ENCODE measurements around the gene CRTAP.
"Not testable (repeated sequence)": the region's sequence is repeated elsewhere in the genome, so short reads cannot be mapped to it uniquely, and the experiment has no call there.

The CRTAP gene

DNA sequence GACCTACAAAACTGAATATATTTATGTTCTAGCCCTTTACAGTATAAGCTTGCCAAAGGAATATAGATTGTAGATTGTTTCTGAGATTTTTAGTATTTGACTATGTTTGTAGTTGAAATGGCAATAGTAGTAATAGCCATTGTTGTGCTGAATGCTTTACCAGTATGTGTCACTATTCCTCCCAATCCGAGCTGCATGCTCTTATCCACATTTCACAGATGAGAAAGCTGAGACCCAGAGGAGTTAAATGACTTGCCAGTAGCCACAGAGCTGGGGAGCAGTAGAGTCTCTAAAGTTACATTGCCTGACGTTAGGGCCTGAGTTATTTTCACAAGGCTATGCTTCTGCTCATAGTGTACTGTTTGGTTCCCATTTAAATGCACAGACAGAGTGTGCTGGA, 13.6 kb upstream of the CRTAP start:
- DNase-seq: no peak

DNA sequence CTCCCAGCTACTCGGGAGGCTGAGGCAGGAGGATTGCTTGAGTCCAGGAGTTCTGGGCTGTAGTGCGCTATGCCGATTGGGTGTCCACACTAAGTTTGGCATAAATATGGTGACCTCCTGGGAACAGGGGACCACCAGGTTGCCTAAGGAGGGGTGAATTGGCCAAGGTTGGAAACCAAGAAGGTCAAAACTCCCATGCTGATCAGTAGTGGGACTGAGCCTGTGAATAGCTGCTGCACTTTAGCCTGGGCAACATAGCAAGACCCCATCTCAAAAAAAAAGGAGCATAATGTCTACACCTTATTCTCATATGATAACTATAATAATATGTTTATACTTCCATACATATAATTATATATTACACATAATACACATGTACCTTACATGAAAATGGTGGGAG, 10.8 kb upstream of the CRTAP start:
- DNase-seq: no peak

DNA sequence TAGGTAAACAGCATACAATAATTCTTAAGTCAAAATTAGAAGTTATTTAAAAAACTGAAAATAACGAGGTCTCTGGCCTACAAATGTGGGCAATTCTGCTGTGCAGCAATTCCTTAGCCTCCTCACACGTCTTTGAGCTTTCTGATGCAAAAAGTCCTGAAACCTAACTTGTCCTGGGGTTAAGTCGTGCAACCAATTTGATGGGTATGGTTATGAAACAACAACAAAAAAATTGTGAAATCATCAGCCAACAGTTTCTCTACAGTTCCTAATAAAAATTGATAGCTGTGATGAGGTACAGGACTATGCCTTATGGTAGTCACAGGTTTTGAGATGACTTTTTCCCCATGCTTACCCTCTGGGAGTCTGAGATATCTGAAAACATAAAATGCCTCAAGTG, 10.3 kb upstream of the CRTAP start:
- no peak for DNase-seq

DNA sequence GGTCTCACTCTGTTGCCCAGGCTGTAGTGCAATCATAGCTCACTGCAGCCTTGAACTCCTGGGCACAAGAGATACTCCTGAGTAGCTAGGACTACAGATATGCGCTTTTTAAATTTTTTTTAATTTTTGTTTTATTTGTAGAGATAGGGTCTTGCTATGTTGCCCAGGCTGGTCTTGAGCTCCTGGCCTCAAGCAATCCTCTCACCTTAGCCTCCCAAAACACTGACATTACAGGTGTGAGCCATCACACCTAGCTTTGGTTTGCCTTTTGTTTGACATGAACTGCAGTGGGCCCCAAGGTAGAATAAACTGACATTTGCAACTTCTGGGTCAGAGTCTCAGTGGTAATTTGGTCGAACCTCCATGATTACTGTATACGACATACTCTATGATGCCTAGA, 9.0 kb upstream of the CRTAP start:
- no peak for DNase-seq

DNA sequence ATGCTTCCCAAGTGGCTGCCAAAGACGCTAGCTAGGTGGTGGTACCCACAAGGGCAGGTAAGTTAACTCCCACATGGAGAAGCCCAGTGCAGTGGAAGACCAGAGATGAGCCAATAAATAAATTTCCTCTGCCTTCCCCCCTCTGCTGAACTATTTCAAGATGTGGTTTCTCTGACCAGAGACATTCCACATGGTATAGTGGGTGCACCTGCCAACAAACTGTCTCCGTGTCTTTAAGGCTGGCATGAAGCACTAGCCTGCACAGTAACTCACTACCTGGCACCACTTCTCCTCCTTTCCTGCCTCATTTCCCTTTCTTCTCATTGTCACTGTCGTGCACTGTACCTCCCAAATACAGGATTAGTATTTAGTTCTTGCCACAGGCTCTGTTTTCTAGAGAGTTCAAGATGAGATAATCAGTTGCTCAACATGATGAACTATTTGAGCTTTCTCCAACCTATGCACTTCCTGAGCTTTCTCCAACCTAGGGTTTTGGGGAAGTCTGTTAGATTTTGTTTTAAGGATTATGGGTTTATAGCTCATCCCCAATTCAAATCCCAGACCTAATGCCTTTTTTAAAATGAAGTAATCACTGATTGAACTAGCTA, 8.4 kb upstream of the CRTAP start:
- no peak for DNase-seq

DNA sequence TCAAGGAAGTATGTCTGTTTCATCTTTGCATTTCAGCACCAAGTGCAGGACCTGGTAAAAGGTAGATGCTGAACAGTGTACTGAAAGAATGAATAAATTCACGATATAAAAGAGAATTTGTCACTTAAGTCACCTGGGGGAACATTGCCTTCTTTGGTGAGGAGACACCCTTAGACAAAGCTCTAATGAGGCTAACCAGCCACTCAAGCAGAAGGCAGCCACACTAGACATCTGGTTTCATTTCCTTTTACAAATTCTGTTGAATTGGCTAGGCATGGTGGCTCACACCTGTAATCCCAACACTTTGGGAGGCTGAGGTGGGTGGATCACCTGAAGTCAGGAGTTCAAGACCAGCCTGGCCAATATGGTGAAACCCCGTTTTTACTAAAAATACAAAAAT, 7.0 kb upstream of the CRTAP start:
- DNase-seq: not testable (repeated sequence)

DNA sequence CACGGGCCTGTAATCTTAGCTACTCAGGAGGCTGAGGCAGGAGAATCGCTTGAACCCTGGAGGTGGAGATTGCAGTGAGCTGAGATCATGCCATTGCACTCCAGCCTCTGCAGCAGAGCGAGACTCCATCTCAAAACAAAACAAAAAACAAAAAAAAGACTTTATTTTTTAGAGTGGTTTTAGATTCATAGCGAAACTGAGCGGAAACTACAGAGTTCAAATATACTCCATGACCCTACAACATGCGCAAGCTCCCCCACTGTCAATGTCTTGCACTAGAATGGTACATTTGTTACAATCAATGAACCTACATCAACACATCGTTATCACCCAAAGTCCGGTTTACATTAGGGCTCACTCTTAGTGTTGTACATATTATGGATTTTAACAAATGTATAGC, 2.2 kb upstream of the CRTAP start:
- DNase-seq: no peak

DNA sequence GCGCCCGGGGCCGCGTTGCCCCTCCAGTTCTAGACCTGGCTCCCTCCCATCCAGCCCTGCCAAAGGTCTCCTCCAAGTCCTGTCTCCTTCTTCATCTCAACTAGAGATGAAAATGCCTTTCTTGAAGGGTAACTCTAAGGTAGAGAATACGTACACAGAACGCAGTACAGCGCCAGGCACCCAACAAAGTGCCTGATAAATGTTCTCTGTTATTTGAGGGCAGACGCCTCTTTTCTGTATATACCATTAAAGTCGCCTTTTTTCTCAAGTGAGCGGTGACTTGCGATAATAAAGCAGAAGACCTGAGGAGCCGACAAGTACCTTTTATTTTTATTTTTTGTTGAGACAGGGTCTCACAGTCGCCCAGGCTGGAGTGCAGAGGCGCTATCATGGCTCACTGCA, 809 bp downstream of the CRTAP start:
- DNase-seq: no peak

DNA sequence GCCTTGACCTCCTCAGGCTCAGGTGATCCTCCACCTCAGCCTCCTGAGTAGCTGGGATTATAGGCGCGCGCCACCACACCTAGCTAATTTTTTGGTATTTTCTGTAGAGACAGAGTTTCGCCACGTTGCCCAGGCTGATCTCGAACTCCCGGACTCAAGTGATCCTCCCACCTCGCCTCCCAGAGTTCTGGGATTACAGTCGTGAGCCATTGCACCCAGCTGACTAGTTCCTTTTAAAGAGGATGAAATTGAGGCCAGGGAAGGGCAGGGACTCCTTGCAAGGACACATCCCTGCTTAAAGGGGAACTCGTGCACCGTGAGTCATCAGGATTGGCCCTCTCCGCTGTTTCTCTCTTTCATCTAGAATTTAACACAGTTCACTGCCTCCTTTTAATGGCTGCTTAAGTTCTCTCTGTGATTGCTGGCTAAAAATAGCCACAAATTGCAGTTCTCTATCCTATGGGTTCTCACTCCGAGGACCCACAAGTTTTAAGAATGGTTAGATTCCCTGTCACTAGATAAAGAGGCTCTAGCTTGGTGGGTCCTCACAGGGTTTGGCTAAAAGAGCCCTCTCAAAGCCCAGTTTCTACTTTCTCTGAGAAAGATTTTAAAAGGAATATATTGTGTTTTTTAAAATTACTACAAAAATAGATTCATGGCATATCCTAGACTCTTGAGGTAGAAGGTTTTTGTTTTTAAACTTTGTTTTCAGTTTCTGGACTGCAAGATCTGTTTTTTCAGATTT, 1.4 kb downstream of the CRTAP start:
- DNase-seq: peak; percentile 56

DNA sequence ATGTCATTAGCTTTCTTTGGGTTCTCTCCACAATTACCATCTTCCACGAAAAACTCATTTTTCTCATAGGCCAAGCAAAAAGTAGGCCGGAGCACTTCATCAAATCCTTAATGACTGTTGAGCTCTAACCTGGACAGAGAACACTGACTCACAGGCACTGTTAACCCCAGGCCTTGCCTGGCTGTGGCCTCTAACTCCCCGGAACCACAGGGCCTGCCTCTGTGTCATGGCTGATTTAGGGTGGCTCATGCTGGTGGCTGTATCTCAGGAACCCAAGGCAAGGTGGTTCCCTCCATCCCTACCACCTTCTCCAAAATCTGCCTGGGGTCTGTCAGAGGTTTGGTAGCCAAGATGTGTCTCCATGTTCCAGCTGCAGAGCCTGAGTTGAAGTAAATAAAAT, 3.6 kb downstream of the CRTAP start:
- DNase-seq: no peak

DNA sequence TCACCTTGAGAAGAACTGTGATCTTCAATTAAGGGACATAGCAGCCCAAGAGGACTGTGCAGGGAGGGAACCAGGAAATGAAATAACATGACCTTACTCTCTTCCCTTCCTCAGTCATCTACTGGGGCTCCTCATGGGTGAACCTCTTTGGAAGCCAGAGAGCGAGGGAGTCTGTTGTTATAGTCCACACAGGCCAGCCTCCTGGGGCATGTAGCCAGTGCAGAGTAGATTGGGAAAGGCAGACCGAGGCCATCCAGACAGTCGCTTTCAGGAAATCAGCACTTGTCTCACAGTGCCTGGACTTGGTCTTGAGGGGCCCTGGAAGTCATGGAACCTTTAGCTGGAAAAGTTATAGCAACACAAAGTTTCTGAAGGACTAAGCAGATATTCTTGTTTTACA, 6.1 kb downstream of the CRTAP start:
- DNase-seq: no peak

DNA sequence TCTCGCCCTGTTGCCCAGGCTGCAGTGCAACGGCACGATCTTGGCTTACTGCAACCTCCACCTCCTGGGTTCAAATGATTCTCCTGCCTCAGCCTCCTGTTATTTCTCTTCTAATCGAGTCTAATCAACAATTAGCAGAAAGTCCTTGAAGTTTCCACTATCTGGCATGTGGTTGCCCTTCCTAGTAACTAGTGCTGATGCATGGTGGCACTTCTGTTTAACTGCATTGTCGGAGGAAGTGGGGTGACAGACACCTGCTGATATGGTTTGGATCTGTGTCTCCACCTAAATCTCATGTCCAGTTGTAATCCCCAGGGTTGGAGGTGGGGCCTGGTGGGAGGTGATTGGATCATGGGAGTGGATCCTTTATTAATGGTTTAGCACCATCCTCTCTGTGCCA, 9.2 kb downstream of the CRTAP start:
- DNase-seq: no peak

DNA sequence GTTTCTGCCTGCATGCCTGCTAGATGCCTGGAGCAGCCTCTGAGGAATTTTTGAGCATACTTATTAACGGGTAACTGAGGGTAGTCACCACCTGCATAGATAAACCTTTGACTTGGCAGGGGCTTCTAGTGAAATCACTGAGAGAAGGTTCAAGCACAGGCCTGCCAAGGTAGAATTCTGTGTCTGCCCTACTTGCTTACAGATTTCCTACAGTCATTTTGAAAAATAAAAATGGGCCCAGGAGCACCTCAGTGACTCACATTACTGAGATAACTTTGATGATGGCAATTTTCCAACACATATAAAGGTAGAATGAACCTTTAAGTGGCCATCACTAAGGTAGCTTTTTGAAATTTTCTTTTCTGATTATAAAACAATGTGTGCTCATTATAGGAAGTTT, 10.8 kb downstream of the CRTAP start:
- no peak for DNase-seq

DNA sequence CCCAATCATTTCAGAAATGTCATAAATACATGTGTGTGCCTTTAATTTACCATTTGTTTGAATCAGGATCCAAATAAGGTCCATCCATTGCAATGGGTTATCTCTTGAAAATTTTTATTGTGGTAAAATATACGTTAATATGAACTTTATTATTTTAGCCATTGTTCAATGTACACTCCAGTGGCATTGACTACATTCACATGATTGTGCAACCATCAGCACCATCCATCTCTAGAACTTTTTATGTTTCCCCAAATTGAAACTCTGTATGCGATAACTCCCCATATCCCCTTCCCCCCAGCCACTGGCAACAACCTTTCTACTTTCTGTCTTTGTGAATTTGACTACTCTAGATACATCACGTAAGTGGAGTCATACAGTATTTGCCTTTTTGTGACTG, 12.0 kb downstream of the CRTAP start:
- DNase-seq: no peak

DNA sequence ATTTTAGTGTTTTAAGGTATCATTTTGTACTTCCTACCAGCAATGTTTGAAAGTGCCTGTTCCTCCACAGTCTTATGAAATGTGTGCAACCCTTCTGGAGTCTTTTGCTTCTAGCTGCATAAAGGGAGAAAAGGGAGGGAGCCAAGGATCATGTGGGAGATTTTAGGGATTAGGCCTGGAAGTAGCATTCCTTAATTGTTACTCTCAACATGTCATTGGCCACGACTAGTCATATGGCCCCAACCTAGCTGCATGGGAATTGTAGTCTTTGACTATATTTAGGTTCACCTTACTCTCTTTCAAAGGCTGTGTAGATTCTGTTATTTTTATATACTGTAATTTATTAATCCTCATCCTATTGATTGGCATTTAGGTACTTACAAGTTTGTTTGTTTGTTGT, 14.9 kb downstream of the CRTAP start:
- no peak for DNase-seq

DNA sequence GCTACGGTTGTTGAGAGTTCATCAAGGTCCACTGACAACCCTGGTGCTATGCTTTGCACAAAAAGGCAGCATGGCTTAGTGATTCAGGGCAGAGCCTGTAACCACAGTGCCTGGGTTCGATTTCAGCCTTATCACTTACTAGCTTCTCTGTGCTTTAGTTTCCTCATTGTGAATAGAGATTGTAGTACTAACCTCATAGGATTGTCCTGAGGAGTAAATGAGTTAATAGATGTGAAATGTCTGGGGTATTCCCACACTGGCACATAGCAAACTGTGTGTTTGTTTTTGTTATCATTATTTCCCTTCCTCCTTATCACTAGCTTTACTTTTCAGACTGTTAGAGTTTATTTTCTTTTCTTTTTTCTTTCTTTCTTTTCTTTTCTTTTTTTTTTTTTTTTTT, 16.3 kb downstream of the CRTAP start:
- no peak for DNase-seq

DNA sequence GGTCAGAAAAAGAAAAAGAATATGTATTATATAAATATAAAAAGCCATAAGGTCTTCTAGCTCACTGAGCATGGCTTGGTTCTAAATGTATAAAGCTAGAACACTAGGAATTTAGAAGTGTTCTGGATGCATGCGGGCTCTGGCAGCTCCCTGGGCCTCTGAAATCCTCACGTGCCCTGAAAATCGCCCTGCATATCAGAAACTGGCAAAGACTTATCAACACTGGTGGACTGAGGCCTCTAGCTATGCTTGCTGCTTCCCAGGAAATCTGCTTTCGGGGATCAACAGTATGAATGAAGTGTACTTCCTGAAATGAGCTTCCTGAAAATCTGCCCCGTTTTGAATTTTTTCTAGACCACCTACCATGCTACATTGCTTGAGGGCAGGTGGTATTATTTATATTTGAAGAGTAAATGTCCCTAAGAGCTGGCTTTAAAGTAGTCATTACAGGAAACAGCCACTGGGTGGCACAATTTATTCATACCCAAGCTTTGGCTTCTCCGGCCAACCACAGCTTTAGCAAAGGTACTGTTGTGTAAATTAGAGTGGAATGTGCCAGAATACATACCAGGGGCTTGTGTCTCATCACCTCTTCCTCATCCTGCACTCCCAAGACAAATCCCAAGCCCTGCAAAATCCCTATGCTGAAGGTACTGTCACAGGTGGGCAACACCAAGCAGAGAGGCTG, 17.7 kb downstream of the CRTAP start:
- no peak for DNase-seq

DNA sequence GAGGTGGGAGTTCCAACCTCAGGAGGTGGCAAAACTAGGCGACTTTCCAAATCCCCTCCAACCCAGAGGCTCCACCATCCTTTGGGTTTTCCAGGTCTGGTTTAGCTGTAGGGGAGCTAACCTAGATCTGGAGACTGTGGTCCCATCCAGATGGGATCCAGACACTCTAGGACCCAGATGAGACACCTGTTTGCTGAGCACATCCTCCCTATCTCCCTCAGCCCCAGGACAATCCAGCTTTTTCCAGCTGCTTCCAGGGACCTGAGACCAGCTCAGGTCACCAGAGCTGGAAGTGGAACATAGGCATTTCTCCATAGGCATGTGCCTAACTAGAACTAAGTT, 18.2 kb downstream of the CRTAP start:
- no peak for DNase-seq

DNA sequence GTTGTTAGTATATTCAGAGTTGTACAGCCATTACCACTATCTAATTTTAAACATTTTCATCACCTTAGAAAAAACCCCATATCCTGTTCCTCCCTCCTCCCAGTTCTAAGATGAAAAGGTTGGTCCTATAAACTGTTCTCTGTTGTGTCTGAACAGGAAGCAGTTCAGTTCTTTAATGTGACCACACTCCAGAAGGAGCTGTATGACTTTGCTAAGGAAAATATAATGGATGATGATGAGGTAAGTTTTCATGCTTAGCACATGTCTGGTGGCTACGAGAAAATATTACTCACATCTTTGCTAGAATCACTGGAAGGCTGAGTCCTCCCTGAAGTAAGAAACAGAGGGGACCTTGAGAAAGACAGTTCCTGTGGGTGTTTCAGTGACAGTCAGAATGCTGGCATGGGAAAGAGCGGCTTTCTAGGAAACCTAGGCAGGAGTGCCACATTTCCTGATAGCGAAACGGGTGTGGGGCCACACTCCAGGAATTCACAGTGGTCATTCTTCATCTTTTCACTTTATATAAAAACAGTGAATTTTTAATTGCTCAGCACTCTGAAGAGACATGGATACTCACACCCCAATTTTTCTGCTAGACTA, 20.3 kb downstream of the CRTAP start:
- no peak for DNase-seq

DNA sequence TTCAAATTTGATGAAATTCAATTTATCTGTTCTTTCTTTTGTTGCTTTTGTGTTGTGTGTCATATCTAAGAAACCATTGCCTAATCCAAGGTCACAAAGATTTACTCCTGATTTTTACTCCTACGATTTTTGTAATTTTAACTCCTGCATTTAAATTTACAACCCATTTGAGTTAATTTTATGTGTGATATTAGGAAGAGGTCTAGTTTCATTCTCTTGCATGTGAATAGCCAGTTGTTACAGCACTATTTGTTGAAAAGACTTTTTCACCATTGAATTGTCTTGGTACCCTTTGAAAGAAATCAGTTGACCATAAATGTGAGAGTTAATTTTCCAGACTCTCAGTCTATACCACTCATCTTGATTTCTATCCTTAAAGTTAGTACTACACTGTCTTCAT, 23.9 kb downstream of the CRTAP start:
- DNase-seq: no peak

DNA sequence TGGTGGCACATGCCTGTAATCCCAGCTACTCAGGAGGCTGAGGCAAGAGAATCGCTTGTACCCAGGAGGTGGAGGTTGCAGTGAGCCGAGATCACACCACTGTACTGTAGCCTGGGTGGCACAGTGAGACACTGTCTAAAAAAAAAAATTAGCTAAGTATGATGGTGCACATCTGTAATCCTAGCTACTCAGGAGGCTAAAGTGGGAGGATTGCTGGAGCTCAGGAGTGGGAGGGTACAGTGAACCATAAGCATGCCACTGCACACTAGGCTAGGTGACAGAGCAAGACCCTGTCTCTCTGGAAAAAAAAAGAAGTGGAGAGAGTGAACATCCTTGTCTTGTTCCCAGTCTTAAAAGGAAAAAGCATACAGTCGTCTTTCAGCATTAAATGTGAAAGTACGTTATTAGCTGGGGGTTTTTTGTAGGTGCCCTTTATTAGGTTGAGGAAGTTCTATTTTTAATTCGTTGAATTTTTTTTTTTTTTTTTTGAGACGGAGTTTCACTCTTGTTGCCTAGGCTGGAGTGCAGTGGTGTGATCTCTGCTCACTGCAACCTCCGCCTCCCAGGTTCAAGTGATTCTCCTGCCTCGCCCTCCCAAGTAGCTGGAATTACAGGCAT, 25.3 kb downstream of the CRTAP start:
- not testable (repeated sequence) for DNase-seq

DNA sequence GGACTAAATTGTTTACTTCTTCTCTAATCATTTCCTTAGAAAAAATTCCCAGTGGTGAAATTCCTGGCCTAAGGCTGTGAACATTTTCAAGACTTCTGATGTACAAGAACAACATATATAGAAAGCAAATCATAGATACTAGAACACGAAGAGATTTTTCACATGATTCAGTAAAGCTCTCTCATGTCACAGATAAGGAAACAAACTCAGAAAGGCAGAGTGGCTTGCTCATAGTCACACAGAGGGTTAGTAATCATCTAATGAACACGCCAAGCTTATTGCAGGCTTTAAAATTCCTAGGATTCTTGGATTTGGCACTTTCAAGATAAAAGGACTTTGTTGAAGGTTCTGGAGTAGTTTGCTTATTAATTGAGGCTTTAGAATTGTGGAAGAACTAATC, 26.2 kb downstream of the CRTAP start:
- DNase-seq: no peak

DNA sequence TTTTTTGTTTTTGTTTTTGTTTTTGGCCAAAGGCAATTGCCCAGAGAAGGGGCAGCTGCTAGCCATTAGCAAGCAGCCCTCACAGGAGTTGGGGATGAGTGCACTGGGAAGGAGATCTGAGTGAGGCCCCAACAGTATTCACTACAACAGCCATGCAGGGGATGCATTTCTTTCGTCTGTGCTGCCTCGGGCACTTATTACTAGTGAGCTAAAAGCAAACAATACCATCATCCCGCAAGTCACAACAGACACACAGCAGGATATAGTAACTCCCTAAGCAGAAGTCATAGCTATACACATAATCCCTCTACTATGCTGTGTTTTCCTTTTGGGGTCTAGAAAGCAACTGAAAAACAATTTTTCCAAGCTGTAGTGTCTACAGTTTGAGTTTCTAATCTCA, 27.2 kb downstream of the CRTAP start:
- DNase-seq: no peak

DNA sequence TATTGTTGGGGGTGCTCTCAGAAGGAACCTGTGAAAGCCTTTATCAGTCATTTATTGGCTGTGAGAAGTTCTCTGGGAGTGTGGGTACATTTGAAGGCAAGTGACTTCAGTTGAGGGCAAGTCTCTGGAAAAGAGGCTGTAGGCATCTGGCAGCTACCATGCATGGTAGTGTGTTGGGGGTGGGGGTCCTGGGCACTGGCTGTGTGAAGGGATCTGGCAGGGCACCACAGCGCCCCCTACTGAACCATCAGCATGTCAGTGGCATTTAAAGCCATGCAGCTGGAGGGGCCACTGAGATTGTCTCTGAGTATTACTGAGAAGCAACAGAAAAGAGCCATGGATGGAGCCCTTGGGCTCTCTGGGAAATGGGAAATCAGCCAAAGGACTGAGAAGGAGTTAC, 30.6 kb downstream of the CRTAP start:
- DNase-seq: no peak
